ENCODE results near the gene UST.

DNA sequence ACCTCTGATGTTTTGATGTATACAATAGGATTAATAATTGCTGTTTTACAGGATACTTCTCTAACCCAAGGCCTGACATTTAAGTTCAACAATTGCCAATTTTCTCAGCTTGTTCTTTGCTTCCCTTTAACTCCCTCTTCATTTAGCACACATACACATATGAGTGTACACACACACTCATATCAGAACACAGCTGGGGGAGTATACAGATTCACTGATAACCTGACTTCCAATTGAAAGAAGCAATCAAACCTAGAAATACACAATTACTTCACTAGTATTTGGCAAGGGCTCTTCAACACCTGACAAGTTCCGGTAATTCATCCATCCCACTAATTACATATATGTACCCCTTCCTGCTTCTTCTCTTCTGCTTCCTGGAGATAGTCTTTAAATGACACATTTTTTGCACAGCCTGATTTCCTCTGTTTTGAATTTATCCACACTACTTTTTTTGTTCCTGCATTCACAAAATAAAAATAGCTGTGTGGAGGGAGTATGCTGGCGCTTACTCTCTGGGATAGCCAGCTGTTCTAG, 11.2 kb downstream of the UST start:
- TF ChIP-seq, protein P1, sequence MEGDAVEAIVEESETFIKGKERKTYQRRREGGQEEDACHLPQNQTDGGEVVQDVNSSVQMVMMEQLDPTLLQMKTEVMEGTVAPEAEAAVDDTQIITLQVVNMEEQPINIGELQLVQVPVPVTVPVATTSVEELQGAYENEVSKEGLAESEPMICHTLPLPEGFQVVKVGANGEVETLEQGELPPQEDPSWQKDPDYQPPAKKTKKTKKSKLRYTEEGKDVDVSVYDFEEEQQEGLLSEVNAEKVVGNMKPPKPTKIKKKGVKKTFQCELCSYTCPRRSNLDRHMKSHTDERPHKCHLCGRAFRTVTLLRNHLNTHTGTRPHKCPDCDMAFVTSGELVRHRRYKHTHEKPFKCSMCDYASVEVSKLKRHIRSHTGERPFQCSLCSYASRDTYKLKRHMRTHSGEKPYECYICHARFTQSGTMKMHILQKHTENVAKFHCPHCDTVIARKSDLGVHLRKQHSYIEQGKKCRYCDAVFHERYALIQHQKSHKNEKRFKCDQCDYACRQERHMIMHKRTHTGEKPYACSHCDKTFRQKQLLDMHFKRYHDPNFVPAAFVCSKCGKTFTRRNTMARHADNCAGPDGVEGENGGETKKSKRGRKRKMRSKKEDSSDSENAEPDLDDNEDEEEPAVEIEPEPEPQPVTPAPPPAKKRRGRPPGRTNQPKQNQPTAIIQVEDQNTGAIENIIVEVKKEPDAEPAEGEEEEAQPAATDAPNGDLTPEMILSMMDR (IDR thresholded peaks at IDR 0.05; ENCODE audit: low read depth, low read length, poor library complexity, severe bottlenecking): no peak
- no peak for TF ChIP-seq EZH2phosphoT487 (IDR thresholded peaks at IDR 0.05; ENCODE audit: borderline replicate concordance, low read length)
